HFFc6 (cell line): ENCODE results near the gene PILRB. TPM values are rescaled to one million over a fixed set of nuclear protein-coding genes. Genes with fewer than 3 reads are reported as not detected.
A peak's percentile ranks its signal among the peaks of the same experiment; 100 is the strongest.

Source experiments
- DNase-seq: peaks from one replicate; pipeline ENCODE4 v3.0.0-alpha.2; 2018
- H3K27ac Mint-ChIP-seq: 2 replicates; pipeline ENCODE4 v1.8.0; 2020; ENCODE audit warnings: mild to moderate bottlenecking, mixed read lengths
- H3K27me3 Mint-ChIP-seq: 2 replicates; pipeline ENCODE4 v1.8.0; 2021; ENCODE audit warnings: mild to moderate bottlenecking, moderate library complexity, mixed read lengths; ENCODE audit not compliant: insufficient read depth
- H3K36me3 Mint-ChIP-seq: 2 replicates; pipeline ENCODE4 v1.8.0; 2021; ENCODE audit warnings: low read depth, mixed read lengths
- H3K4me1 Mint-ChIP-seq: 2 replicates; pipeline ENCODE4 v1.8.0; 2020; ENCODE audit warnings: low read depth, mixed read lengths
- H3K4me3 Mint-ChIP-seq: 2 replicates; pipeline ENCODE4 v1.8.0; 2020; ENCODE audit warnings: mild to moderate bottlenecking, moderate library complexity, mixed read lengths
- H3K9me3 Mint-ChIP-seq: 2 replicates; pipeline ENCODE4 v1.8.0; 2020; ENCODE audit warnings: mild to moderate bottlenecking, mixed read lengths
- total RNA-seq, 6 experiments: library from RNA; stranded (reverse); fragmentation: NEBNext Ultra II Directional; extraction: Animal tissue kit (Norgen Biotek cat#: 25700); gene quantifications; 2 replicates in 1 of 6; 3 replicates in 5 of 6; pipeline ENCODE4 v1.2.3, GENCODE V29; 2021
- TF ChIP-seq, protein P1 (sequence below): fragments of 200-600 bp; sonication (generic); IDR thresholded peaks from 2 replicates; pipeline ENCODE4 v1.5.0; 2021; ENCODE audit warnings: antibody characterized with exemption, mild to moderate bottlenecking

Gene PILRB
- total RNA-seq, 6 experiments from 2014 or later, result 7.0 to 12.6 (median 10.6) TPM

DNA sequence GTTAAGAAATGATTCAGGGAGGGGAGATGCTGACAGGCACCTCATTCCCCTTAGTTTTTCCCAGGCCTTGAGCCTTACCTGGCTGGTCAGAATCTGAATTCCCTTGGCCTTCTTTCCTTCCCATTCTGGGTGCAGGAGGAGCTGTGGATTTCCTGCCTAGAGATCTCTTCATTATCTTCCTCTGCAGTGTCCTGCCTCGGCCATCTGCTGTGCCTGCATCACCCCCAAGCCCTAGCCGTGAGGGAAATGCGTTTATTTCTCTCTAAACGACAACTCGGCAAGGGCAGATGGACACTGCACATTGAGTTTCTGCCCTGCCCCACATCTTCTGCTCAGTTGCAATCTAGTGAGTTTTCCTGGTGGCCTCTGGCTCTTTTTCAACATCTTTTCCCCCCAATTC lies 43.9 kb downstream of the PILRB start:
- Mint-ChIP-seq H3K4me1 (peaks cover 5% of the 10 kb centered on the region), H3K27ac (no peak overlapping the region), H3K4me3 (no peak overlapping the region), H3K36me3 (no peaks in the 10 kb centered on the region), H3K9me3 (no peaks in the 10 kb centered on the region), H3K27me3 (peaks cover 29% of the 10 kb centered on the region)
- TF ChIP-seq, protein P1, sequence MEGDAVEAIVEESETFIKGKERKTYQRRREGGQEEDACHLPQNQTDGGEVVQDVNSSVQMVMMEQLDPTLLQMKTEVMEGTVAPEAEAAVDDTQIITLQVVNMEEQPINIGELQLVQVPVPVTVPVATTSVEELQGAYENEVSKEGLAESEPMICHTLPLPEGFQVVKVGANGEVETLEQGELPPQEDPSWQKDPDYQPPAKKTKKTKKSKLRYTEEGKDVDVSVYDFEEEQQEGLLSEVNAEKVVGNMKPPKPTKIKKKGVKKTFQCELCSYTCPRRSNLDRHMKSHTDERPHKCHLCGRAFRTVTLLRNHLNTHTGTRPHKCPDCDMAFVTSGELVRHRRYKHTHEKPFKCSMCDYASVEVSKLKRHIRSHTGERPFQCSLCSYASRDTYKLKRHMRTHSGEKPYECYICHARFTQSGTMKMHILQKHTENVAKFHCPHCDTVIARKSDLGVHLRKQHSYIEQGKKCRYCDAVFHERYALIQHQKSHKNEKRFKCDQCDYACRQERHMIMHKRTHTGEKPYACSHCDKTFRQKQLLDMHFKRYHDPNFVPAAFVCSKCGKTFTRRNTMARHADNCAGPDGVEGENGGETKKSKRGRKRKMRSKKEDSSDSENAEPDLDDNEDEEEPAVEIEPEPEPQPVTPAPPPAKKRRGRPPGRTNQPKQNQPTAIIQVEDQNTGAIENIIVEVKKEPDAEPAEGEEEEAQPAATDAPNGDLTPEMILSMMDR, result no peak
- DNase-seq, result no peak

DNA sequence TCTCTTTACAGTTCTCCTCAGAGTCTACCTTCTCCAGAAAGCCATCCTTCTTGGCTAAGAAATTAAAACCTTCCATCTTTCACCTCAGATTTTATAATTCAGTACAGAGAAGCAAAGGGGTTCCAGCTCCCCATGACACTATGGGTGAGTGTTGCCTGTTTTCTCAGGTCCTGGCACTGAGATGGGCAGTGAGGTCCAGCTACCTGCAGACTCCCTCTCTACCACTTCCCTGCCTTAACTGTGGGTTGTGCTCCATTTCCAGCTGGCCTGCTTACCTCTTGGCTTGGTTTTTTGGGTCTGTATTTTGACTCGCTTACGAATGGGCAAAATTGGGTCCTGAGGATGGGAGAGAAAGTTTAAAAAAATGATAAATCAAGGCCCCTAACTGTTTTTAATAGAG lies 44.3 kb downstream of the PILRB start:
- peaks cover 27% of the 10 kb centered on the region for H3K27me3 Mint-ChIP-seq
- peaks cover 9% of the 10 kb centered on the region for H3K4me1 Mint-ChIP-seq
- H3K36me3 Mint-ChIP-seq, result no peaks in the 10 kb centered on the region
- no peaks in the 10 kb centered on the region for H3K9me3 Mint-ChIP-seq
- no peak overlapping the region for H3K27ac Mint-ChIP-seq
- no peak overlapping the region for H3K4me3 Mint-ChIP-seq
- TF ChIP-seq, protein P1, result no peak
- no peak for DNase-seq

DNA sequence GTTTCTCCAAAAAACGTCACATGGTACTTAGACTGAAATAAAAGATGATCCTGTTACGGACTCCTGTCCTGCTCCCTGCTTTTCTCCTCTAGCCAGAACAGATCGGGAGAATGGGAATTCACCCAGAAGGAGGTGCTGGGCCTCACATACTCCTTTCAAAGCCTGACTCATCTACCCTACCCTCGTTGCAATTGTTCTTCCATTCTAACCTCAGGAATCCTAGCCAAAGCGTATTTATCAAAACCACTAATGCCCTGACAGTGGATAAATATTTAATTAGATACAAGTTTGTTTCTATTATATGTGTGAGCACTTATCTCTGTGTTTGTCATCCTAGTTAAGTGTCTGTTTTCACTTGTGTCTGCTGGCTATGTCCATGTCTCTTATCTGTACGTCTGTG lies 48.9 kb downstream of the PILRB start:
- DNase-seq, result peak; percentile 52
- no peaks in the 10 kb centered on the region for H3K9me3 Mint-ChIP-seq
- no peaks in the 10 kb centered on the region for H3K36me3 Mint-ChIP-seq
- no peak overlapping the region for H3K4me3 Mint-ChIP-seq
- TF ChIP-seq, protein P1, result no peak
- H3K27ac Mint-ChIP-seq, result peak overlapping the region; percentile 49
- H3K27me3 Mint-ChIP-seq, result peaks cover 17% of the 10 kb centered on the region
- peaks cover 11% of the 10 kb centered on the region for H3K4me1 Mint-ChIP-seq

DNA sequence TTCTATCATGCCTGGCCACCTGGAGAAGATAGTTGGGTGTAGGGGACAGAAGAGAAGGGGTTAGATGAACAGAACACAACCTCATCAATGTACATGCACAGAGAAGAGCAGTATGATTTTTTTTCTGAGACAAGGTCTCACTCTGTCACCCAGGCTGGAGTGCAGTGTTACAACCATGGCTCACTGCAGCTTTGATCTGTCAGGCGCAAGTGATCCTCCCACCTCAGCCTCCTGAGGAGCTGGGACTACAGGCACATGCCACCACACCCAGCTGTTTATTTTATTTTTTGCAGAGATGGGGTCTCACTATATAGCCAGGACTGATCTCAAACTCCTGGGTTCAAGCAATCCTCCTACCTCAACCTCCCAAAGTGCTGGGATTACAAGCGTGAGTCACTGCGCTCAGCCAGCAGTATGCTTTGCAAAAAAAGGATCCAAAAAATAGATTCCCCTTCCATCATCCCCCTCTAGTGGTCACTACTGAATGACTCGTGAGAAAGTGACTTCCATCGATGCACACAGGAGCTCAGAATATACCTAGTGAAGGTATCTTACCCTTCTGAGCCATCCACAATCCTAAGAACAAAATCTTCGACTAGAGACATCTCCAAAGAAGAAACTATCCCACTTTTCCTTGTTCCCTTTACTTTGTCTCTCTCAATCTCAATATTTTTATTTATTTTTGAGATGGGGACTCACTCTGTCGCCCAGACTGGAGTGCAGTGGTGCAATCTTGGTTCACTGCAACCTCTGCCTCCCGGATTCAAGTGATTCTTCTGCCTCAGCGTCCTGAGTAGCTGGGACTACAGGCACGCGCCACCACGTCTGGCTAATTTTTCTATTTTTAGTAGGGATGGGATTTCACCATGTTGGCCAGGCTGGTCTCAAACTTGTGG lies 49.6 kb downstream of the PILRB start:
- Mint-ChIP-seq H3K4me1 (peaks cover 11% of the 10 kb centered on the region), H3K27ac (peak overlapping the region; percentile 49), H3K36me3 (no peaks in the 10 kb centered on the region), H3K9me3 (no peaks in the 10 kb centered on the region), H3K4me3 (no peak overlapping the region), H3K27me3 (peaks cover 20% of the 10 kb centered on the region)
- TF ChIP-seq, protein P1, result peak; percentile 87
- DNase-seq, result peak; percentile 73

DNA sequence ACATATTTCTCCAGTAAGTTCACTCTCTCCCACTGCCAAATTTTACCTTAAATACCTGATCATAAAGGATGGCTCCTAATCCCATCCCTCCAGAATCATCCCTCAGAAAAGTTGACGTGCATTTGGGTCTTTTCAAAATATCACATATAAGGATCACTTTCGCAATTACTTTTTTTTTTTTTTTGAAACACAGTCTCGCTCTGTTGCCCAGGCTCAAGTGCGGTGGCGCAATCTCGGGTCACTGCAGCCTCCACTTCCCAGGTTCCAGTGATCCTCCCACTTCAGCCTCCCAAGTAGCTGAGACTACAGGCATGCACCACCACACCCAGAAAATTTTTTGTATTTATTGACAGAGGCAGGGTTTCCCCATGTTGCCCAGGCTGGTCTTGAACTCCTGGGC lies 53.2 kb downstream of the PILRB start:
- TF ChIP-seq, protein P1, result no peak

More for the DNA sequence above, 53.2 kb downstream of the PILRB start:
- no peaks in the 10 kb centered on the region for H3K9me3 Mint-ChIP-seq
- H3K36me3 Mint-ChIP-seq, result no peaks in the 10 kb centered on the region
- H3K27ac Mint-ChIP-seq, result no peak overlapping the region
- H3K4me3 Mint-ChIP-seq, result no peak overlapping the region
- DNase-seq, result no peak
- H3K27me3 Mint-ChIP-seq, result peaks cover 15% of the 10 kb centered on the region; the same call in 1 of the 2 replicates
- H3K4me1 Mint-ChIP-seq, result peaks cover 11% of the 10 kb centered on the region
